Astrocyte (in vitro differentiated cells and primary cell): Measurements from ENCODE around the gene NARS2. TPM values are rescaled to one million over a fixed set of nuclear protein-coding genes. Genes with fewer than 3 reads are reported as not detected.

Experiments
- DNase-seq: peaks from one replicate; pipeline ENCODE4 v3.0.0-alpha.2; 2010; ENCODE audit warnings: low read depth
- FAIRE-seq: peaks from 2 replicates; lab custom pipeline; 2011; peaks lifted over from hg19 to GRCh38; lab: Jason Lieb, UNC
- H2AFZ ChIP-seq: 2 replicates; pipeline ENCODE4 v1.6.0; 2012; ENCODE audit warnings: low read depth, low read length, inconsistent platforms
- H3K27ac ChIP-seq: 2 replicates; pipeline ENCODE4 v1.5.1; 2011; ENCODE audit warnings: low read depth, low read length, inconsistent platforms
- H3K27me3 ChIP-seq: 2 replicates; pipeline ENCODE4 v1.6.0; 2011; ENCODE audit warnings: low read length, inconsistent platforms; ENCODE audit not compliant: insufficient read depth
- H3K36me3 ChIP-seq: 2 replicates; pipeline ENCODE4 v1.5.1; 2011; ENCODE audit warnings: low read length, inconsistent platforms; ENCODE audit not compliant: insufficient read depth
- H3K4me1 ChIP-seq: 2 replicates; pipeline ENCODE4 v1.5.1; 2011; ENCODE audit warnings: low read length, inconsistent platforms; ENCODE audit not compliant: insufficient read depth
- H3K4me2 ChIP-seq: 2 replicates; pipeline ENCODE4 v1.6.0; 2012; ENCODE audit warnings: low read length, inconsistent platforms
- H3K4me3 ChIP-seq: 2 replicates; pipeline ENCODE4 v1.5.1; 2011; ENCODE audit warnings: low read depth, mild to moderate bottlenecking, low read length, inconsistent platforms; ENCODE audit not compliant: insufficient read depth
- H3K79me2 ChIP-seq: 2 replicates; pipeline ENCODE4 v1.6.0; 2012; ENCODE audit warnings: mild to moderate bottlenecking, low read length, inconsistent platforms; ENCODE audit not compliant: insufficient read depth
- H3K9ac ChIP-seq: 2 replicates; pipeline ENCODE4 v1.6.0; 2012; ENCODE audit warnings: mild to moderate bottlenecking, low read length, inconsistent platforms
- H3K9me3 ChIP-seq: 2 replicates; pipeline ENCODE4 v1.5.1; 2012; ENCODE audit warnings: low read depth, mild to moderate bottlenecking, low read length, inconsistent platforms; ENCODE audit not compliant: insufficient read depth
- H4K20me1 ChIP-seq: 2 replicates; pipeline ENCODE4 v1.6.0; 2012; ENCODE audit warnings: low read length, inconsistent platforms; ENCODE audit not compliant: insufficient read depth
- H3K27ac Mint-ChIP-seq: one replicate; pipeline ENCODE4 v1.8.0; 2021; ENCODE audit warnings: mild to moderate bottlenecking, mixed read lengths; ENCODE audit not compliant: unreplicated experiment
- H3K27me3 Mint-ChIP-seq: one replicate; pipeline ENCODE4 v1.8.0; 2021; ENCODE audit warnings: low read depth, mixed read lengths; ENCODE audit not compliant: unreplicated experiment
- H3K36me3 Mint-ChIP-seq: one replicate; pipeline ENCODE4 v1.8.0; 2021; ENCODE audit warnings: low read depth, mixed read lengths; ENCODE audit not compliant: unreplicated experiment
- H3K4me1 Mint-ChIP-seq: one replicate; pipeline ENCODE4 v1.8.0; 2021; ENCODE audit warnings: low read depth, mixed read lengths; ENCODE audit not compliant: unreplicated experiment
- H3K4me3 Mint-ChIP-seq: one replicate; pipeline ENCODE4 v1.8.0; 2021; ENCODE audit warnings: mild to moderate bottlenecking, moderate library complexity, mixed read lengths; ENCODE audit not compliant: unreplicated experiment
- H3K9me3 Mint-ChIP-seq: one replicate; pipeline ENCODE4 v1.8.0; 2021; ENCODE audit warnings: mild to moderate bottlenecking, mixed read lengths; ENCODE audit not compliant: unreplicated experiment
- EZH2 ChIP-seq: IDR thresholded peaks from 2 replicates; pipeline ENCODE4 v1.6.1; 2012; ENCODE audit warnings: mild to moderate bottlenecking, low read length, inconsistent platforms; ENCODE audit not compliant: insufficient read depth
- total RNA-seq: library from RNA; stranded (reverse); gene quantifications from 2 replicates; pipeline ENCODE4 v1.2.1, GENCODE V29; 2021
- TF ChIP-seq, protein P1 (sequence below): IDR thresholded peaks from 2 replicates; pipeline ENCODE4 v1.5.1; 2011; ENCODE audit warnings: low read depth, mild to moderate bottlenecking, inconsistent platforms, low read length, moderate library complexity; ENCODE audit not compliant: insufficient read depth

The NARS2 gene
- total RNA-seq, 1 donor from 2014 or later = 10.1 TPM

DNA sequence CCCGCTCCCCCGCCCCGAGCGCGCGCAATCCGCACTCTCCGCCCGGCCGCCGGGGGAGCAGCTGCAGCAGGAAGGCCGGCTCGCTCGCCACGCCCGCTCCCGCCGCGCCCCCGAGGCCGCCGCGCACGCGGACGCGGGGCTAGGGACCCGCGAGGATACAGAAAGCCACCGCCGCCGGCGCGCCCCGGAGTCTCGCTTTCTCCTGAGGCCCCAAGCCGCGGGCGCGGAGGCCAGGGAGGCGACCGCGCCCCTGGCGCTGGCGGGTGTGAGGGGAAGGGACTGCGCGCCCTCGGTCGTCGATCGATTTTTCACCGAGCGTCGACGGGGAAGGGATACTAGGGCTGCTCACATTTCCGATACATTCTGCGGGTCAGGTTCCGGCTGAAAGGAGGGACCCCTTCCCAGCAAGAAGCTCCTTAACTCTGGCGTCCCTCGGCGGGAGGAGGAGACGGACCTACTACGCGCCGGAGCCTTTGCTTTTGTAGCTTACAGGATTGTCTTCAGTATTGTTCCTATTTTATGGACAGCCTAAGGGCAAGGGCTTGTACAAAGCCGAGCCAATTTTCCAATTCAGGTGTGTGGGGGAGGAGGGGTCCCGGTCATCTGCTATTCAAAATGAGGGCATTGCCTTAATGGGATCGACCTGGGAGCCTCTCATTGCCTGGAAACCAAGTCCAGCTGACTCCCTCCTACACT, 156.6 kb downstream of the NARS2 start:
- no peaks in the 10 kb centered on the region for H3K79me2 ChIP-seq
- peak overlapping the region; percentile 77 for H2AFZ ChIP-seq
- H3K27me3 Mint-ChIP-seq = no peaks in the 10 kb centered on the region
- DNase-seq = peak; percentile 44
- FAIRE-seq = no peak
- H3K27me3 ChIP-seq = no peaks in the 10 kb centered on the region
- peak overlapping the region; percentile 84 for H3K9ac ChIP-seq
- TF ChIP-seq EZH2 = no peak
- TF ChIP-seq, protein P1, sequence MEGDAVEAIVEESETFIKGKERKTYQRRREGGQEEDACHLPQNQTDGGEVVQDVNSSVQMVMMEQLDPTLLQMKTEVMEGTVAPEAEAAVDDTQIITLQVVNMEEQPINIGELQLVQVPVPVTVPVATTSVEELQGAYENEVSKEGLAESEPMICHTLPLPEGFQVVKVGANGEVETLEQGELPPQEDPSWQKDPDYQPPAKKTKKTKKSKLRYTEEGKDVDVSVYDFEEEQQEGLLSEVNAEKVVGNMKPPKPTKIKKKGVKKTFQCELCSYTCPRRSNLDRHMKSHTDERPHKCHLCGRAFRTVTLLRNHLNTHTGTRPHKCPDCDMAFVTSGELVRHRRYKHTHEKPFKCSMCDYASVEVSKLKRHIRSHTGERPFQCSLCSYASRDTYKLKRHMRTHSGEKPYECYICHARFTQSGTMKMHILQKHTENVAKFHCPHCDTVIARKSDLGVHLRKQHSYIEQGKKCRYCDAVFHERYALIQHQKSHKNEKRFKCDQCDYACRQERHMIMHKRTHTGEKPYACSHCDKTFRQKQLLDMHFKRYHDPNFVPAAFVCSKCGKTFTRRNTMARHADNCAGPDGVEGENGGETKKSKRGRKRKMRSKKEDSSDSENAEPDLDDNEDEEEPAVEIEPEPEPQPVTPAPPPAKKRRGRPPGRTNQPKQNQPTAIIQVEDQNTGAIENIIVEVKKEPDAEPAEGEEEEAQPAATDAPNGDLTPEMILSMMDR = no peak
- no peaks in the 10 kb centered on the region for H3K9me3 ChIP-seq
- H3K36me3 Mint-ChIP-seq = no peaks in the 10 kb centered on the region
- peak overlapping the region; percentile 85 for H3K27ac Mint-ChIP-seq
- peaks cover 35% of the 10 kb centered on the region for H3K4me1 ChIP-seq
- H3K27ac ChIP-seq = peak overlapping the region; percentile 45
- H4K20me1 ChIP-seq = peaks cover 2% of the 10 kb centered on the region
- peak overlapping the region; percentile 69 for H3K4me3 ChIP-seq
- no peaks in the 10 kb centered on the region for H3K9me3 Mint-ChIP-seq
- peaks cover 13% of the 10 kb centered on the region for H3K4me1 Mint-ChIP-seq
- H3K4me2 ChIP-seq = peak overlapping the region; percentile 89
- no peaks in the 10 kb centered on the region for H3K36me3 ChIP-seq
- peak overlapping the region; percentile 89 for H3K4me3 Mint-ChIP-seq

- H3K27ac Mint-ChIP-seq = peak within 1 kb of the TSS; percentile 90
- Histone ChIP-seq H4K20me1 (peaks cover 2% of the 10 kb centered on the region), H3K4me3 (peak within 1 kb of the TSS; percentile 69), H3K27me3 (no peaks in the 10 kb centered on the region), H3K4me1 (peaks cover 35% of the 10 kb centered on the region), H3K9me3 (no peaks in the 10 kb centered on the region), H3K9ac (peak within 1 kb of the TSS; percentile 84), H3K27ac (peak within 1 kb of the TSS; percentile 69), H2AFZ (peak within 1 kb of the TSS; percentile 77), H3K79me2 (peaks cover 5% of the 10 kb centered on the region), H3K4me2 (peak within 1 kb of the TSS; percentile 89), H3K36me3 (no peaks in the 10 kb centered on the region)
- H3K4me3 Mint-ChIP-seq = peak within 1 kb of the TSS; percentile 89
- H3K36me3 Mint-ChIP-seq = no peaks in the 10 kb centered on the region
- FAIRE-seq (no peak), DNase-seq (no peak)
- peaks cover 13% of the 10 kb centered on the region for H3K4me1 Mint-ChIP-seq
- no peaks in the 10 kb centered on the region for H3K9me3 Mint-ChIP-seq
- TF ChIP-seq, protein P1 = no peak
- no peak for TF ChIP-seq EZH2
- no peaks in the 10 kb centered on the region for H3K27me3 Mint-ChIP-seq
These were observed 157.3 kb downstream of the NARS2 start, which contains the start of gene GAB2 for GRCh38 chr11:78417175-78417887. TSS of gene GAB2 (minus strand) at chr11:78417820. CDS start at chr11:78417720, 100 bp downstream.
